NOMO-1 treated with dmso at 0.1 percent for 144 hours (cell line): ENCODE measurements around the gene CUEDC1.
A peak's percentile ranks its signal among the peaks of the same experiment; 100 is the strongest.

Experiments
- DNase-seq: peaks from one replicate; lab custom pipeline; 2025; ENCODE audit not compliant: unreplicated experiment; lab: John Stamatoyannopoulos, UW

Gene CUEDC1

GRCh38 chr17:57919918-57920317 is 35.3 kb downstream of the CUEDC1 start:
- no peak for DNase-seq

DNA sequence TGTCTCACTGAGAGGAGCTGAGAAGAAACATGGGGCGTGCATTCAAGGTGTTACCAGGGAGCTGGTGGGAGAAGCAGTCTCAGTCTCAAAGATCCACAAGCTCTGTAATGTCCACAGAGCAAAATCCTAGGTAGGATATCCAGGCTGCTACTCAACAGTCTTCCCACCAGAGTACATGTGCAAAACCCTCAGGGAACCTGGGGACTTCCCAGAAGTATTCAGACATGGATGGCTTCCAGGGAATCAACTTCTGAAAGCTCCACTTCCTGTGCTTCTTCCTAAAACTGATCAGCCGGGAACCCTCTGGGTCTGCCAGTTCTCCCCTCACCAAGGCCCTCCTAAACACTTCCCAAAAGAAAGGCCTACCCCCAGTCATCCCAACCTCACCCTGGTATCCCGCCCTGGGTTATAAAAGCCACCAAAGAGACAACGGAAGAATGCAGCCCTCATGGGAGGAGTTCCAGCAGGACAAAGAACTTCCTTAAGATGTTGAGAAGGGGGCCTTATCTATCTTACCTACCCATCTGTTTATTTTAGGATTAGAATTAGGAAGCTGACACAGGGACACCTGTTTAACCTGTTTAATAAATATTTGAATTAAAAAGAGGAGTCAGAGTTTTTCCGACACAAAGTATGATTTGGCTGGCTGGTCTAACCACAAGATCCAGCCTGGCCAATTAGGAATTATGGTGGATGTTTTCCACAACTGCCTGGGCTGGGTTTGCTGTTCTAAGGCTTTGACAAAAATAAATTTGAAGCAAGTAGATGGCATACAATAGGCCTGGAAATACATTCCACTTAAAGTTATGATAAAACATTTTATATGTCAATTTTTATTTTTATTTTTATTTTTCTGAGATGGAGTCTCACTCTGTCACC is 37.0 kb downstream of the CUEDC1 start:
- no peak for DNase-seq

- no peak for DNase-seq
Observed at GRCh38 chr17:57916925-57917858, 38.0 kb downstream of the CUEDC1 start.

GRCh38 chr17:57915985-57916757 is 39.0 kb downstream of the CUEDC1 start:
- no peak for DNase-seq

- no peak for DNase-seq
Observed at GRCh38 chr17:57915544-57915943, 39.7 kb downstream of the CUEDC1 start.

- DNase-seq: no peak
Observed at GRCh38 chr17:57914273-57915142, 40.7 kb downstream of the CUEDC1 start.

DNA sequence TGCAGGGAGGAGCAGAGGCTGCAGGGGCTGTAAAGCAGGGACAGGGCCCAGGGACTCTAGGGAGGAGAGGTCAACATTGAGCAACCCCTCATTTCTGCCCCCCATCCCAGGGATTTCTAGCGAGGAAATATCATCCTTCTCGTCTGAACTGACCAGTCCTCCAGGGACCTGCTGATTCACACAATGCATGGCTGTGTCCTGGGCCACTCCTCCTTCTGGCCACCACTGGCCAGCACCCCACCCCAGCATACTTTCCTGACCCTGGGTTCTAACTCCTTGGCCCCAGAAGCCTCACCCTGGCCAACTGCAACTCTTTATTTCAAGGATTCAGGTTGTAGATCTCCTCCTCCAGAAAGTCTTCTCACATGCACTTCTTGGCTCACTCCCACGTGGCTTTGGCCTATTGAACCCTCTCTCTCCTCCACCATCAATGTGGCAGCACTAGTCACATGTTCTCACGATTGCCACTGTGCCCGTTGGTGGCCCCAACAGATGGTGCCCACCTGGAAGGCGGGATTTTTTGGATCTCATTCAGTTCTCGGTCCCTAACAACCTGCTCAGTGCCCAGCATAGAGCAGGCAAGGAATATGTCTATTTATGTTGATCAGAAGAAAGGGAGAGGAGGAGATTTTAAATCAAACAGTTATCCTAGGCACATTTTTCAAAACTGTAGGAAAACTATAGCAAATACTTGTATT is 41.5 kb downstream of the CUEDC1 start:
- DNase-seq: no peak

- no peak for DNase-seq
Observed at GRCh38 chr17:57911834-57912673, 43.2 kb downstream of the CUEDC1 start.

GRCh38 chr17:57910462-57911420 is 44.5 kb downstream of the CUEDC1 start:
- no peak for DNase-seq

GRCh38 chr17:57909551-57909950 is 45.7 kb downstream of the CUEDC1 start:
- DNase-seq: no peak

- DNase-seq: no peak
Observed at GRCh38 chr17:57908278-57908677, 46.9 kb downstream of the CUEDC1 start.

- no peak for DNase-seq
Observed at GRCh38 chr17:57906910-57907309, 48.3 kb downstream of the CUEDC1 start.

DNA sequence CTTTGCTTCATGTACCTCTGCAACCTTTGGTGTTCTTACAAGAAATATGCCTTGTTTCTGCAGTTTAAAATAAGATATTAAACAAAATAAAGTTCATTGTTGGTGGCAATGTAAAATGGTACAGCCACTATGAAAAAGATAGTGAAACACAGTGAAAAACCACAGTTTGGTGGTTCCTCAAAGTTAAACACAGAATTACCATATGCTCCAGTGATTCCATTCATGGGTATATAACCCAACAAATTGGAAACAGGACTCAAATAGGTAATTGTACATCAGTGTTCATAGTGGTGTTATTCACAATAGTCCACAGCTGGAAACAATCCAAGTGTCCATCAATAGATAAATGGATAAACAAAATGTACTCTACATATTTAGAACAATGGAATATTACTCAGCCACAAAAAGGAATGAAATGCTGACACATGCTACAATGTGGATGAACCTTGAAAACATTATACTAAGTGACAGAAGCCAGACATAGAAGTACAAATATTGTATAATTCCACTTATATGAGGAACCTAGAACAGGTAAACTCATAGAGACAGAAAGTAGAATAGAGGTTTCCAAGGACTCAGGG is 49.2 kb downstream of the CUEDC1 start:
- no peak for DNase-seq

DNA sequence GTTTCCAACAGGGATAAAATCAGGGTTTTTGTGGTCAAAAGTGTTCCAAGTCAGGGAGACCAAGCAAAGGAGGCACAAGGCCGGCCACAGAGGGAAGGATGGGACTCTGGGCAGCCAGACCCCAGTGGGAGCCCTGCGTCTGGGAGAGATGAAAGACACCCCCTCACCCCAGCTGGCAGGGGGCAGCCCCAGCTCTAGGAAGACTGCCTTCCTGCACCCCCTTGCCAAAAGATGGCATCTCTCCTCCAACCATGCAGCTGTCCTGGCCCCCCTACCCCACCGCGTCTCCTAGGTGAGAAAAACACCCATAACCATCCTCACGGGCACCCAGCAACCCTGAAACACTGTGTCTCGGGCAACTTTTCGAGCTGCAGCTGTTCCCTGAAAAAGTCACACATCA is 51.3 kb downstream of the CUEDC1 start:
- DNase-seq: no peak

DNA sequence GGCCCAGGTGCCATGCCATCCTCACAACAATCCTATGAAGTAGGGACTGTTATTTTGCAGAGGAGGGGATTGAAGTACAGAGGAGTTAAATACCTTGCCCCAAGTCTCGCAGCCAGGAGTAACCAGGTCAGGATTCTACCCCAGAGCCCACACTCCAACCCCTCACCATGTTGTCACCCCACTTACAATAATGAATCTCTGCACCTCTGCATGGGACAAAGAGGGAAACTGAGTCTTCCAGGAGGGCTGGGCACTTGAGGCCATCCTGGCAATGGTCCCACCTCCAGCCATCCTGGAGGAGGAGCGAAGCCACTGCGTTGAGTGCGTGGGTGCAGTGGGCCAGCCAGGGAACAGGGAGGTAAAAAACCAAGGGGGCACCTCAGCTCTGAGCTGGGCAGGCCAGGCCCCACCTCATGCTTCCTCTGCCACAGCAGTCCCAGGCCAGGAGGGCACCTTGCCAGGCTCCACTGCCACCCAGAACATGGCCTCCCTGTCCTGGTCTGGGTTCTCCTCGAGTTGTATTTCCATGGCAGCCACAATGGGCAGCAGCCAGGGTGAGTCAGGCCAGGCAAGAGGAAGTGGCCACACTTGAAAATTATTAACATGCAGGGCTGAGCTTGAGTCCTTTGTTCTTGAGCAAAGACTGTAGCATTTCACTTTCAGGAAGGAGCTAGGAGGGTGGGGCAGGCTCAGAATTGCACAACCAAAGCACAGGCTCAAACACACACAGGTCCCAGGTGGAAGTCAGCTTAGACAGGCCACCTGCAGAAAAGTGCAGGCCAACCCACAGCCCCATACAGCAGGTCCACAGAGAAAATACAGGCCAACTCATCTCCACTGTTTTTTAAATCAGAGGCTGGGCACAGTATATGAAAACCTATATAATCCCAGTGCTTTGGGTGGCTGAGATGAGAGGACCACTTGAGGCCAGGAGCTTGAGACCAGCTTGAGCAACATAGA is 52.1 kb downstream of the CUEDC1 start:
- DNase-seq: peak; percentile 91
